NCI-H187 treated with DMSO at 0.1 percent for 48 hours (cell line): ENCODE data around the gene EDN3.

Experiments
- DNase-seq: peaks from one replicate; lab custom pipeline; 2025; lab: John Stamatoyannopoulos, UW

Gene EDN3, protein sequence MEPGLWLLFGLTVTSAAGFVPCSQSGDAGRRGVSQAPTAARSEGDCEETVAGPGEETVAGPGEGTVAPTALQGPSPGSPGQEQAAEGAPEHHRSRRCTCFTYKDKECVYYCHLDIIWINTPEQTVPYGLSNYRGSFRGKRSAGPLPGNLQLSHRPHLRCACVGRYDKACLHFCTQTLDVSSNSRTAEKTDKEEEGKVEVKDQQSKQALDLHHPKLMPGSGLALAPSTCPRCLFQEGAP

GRCh38 chr20:59300333-59301081 lies at the start of gene EDN3:
TSS of gene EDN3 (plus strand) at chr20:59300611. CDS start at chr20:59300813, 202 bp downstream.
- no peak for DNase-seq

DNA sequence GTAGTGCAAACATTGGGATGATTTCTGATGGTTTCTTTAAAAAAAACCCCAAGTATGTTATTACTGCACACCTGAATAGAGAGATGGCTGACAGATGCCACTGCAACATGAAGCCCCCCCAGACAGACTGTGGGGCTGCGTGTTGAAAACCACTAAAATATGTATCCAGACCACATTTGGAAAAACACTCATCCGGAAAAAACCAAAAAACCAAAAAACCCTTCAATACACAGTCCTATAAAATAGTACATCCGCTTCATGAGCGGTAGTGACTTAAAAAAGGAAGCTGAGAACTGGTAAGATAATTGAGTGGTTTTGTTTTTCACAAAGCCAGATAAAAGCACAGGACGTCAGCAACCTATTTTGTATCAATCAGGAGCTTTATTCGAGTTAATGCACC lies 47.1 kb upstream of the EDN3 start:
- DNase-seq: no peak

DNA sequence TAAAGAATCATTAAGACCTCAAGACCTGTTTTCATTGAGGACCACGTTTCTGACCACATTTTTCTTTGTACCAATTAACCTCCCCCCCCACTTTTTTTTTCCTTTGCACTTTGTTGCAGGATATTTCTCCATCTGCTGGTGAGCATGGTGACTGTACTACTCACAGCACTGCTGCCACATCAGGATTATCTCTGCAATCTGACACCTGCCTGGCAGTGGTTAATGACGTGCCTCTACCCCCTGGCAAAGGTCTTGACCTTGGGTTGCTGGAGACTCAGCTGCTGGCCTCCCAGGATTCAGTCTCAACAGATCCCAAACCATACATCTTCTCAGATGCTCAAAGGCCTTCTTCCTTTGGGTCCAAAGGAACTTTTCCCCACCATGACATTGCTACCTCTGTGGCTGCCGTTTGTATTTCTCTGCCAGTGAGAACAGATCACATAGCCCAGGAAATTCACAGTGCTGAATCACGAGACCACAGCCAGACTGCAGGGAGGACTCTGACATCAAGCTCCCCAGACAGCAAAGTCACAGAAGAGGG lies 46.6 kb upstream of the EDN3 start:
- DNase-seq: no peak

DNA sequence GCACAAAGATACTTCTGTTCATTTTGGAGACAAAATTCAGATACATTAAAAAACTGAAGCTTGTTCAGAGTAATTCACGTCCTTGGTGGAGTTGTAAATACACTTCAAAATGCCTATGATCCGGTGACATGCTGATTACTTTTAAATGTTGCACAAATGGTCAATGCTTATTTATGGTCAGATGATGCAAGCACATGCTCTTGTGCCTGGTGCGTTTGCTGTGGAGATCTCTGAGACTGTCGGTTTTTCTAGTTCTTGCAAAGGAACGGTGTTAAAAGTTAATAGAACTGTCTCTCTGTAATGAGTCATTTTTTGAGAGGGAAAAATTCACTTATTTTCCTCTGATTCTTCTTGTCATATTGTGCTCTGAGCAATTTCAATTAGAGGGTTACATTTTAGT lies 45.2 kb upstream of the EDN3 start:
- DNase-seq: no peak

DNA sequence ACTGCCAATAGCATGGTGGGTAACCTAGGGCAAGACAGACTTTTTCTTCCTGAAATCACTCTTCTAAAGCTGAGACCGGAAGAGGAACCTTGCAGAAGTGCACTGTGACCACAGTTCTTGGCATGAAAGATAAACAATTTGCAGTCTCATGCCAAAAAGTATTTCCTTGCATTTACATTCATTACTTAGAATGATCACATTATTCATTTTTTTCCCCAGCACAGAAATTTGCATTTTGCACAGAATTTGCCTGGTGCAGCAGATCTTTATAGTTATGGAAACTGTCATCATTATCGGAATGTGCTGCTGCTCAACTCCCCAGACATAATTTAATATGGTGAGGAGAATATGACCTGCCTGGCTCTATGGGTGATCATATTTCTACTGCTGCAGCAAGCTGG lies 42.2 kb upstream of the EDN3 start:
- no peak for DNase-seq

DNA sequence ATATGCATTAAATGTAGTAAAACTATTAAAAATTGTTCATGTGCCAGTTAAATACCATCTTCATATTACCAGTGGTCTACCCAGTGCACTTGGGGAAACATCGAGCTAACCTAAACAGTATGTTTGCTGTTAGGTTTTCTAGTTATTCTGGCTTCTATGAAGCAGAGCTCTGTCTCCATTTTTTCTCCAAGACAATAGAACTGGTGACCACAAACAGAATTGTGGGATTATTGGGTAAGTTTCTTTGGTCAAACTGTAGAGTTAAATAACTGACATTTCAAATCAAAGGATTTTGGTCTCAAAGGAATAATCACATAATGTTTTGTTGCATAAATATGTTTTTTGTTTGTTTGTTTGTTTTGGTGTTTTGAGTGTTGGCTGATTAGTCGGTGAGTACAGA lies 40.5 kb upstream of the EDN3 start:
- DNase-seq: no peak

GRCh38 chr20:59265298-59265697 lies 35.1 kb upstream of the EDN3 start:
- no peak for DNase-seq

DNA sequence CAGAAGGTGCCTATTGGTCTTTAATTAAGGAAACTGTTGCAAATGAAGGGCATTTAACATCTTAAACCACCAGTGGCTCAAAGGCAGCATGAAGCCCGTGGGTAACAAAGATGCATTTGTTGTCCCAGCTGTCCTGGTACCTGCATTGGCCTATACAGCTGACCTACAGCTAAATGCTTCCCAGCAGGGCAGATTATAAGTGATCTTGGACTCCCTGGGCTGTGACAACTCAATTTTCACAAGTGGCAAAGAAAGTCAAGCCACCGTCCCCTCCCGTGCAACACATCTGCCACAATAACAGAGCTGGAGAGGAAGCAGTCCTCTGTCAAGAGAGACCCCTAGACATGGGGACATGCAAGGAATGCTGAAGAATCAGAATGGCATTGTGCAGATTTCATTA lies 31.5 kb upstream of the EDN3 start:
- no peak for DNase-seq

DNA sequence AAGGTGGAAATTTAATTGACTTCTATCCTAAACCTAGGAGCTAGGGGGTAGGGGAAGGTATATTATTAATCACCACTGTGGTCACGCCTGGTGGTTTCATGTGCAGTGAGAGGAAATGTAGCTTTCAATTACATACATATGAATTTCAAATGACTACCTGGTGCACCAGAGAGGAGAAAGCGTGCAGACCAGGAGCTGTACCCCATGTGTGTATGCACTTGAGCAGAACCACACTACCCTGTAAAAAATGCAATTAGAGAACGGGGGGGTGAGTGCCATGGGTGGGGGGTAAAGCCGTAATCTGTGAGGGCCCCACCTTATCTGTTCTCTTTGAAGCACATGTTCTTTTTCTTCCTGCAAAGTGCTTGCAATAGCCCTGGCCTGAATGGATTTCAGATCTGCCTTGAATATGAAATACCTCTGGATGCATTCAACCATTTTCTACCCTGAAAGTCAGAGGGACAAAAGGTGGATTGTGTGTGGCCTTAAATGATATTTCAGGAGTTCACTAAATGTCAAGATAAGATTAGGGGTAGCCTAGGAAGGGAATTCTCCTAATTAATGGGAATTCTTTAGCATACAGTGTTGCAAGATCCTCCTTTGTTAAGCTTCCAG lies 30.9 kb upstream of the EDN3 start:
- no peak for DNase-seq

DNA sequence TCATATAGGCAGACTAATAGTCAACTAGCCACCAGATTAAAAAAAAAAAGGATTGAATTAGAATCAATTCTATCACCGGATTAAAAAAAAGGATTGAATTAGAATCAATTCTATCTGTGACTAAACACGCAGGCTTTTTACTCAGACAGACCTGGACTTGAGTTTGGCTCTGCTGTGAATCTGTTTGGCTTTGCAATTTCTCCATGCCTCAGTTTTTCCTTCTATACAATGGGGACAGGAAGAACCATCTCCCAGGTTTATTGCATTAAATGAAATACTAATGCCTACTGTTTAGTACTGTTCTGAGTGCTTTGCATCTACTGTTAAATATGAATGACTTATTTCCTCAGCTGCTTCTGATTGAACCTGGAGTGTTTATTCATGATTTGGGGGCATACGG lies 30.0 kb upstream of the EDN3 start:
- DNase-seq: no peak

- DNase-seq: no peak
Measured at GRCh38 chr20:59273739-59274357, 26.6 kb upstream of the EDN3 start.

GRCh38 chr20:59276938-59277337 lies 23.5 kb upstream of the EDN3 start:
- no peak for DNase-seq

- DNase-seq: no peak
Measured at GRCh38 chr20:59284470-59284869, 15.9 kb upstream of the EDN3 start.

GRCh38 chr20:59289994-59290393 lies 10.4 kb upstream of the EDN3 start:
- no peak for DNase-seq

- DNase-seq: no peak
Measured at GRCh38 chr20:59291740-59292383, 8.5 kb upstream of the EDN3 start.

DNA sequence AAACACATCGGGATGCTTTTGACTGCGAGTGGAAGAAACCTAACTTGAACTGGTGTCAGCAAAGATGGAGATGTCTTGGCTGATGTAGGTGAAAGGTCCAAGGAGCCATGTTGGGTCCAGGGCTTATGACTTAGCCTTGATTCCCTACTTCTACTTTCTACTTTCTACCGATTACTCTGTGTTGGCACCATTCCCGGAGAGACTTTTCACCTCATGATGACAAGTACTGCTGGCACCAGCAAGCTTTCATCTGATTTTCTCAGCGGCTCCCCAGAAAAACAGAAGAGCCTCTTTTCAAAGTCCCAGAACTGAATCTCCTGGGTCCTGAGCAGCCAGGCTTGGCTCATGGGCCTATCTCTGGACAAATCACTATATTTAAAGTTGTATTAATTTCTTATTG lies 4.9 kb upstream of the EDN3 start:
- DNase-seq: no peak

- no peak for DNase-seq
Measured at GRCh38 chr20:59297686-59298085, 2.7 kb upstream of the EDN3 start.

- no peak for DNase-seq
Measured at GRCh38 chr20:59299945-59300332, 472 bp upstream of the EDN3 start.

GRCh38 chr20:59301343-59302007 lies 1.1 kb downstream of the EDN3 start:
- DNase-seq: no peak

GRCh38 chr20:59305908-59306655 lies 5.7 kb downstream of the EDN3 start:
- no peak for DNase-seq

- no peak for DNase-seq
Measured at GRCh38 chr20:59307270-59307669, 6.9 kb downstream of the EDN3 start.
